ENCODE measurements around the gene UBE4B. TPM values are rescaled to one million over a fixed set of nuclear protein-coding genes. Genes with fewer than 3 reads are reported as not detected.
"Not testable (repeated sequence)": the region's sequence is repeated elsewhere in the genome, so short reads cannot be mapped to it uniquely, and the experiment has no call there.

UBE4B gene
- polyA plus RNA-seq, 2 of the 4 experiments (the other 2 are of a cell fraction): 13.5 to 15.1 TPM

GRCh38 chr1:10220200-10220599, 187.4 kb downstream of the UBE4B start:
- FAIRE-seq: no peak
- POLR2A ChIA-PET: no interaction called here

GRCh38 chr1:10220657-10221056, 187.9 kb downstream of the UBE4B start:
- CTCF ChIA-PET: interaction anchor here (4.8 kb wide), 1 partner anchor 11 kb away, joined by 30 read pairs; the partner anchor contains the start of gene KIF1B

More at GRCh38 chr1:10220200-10220599, 187.4 kb downstream of the UBE4B start:
- Histone ChIP-seq H3K4me3 (no peak overlapping the region), H3K9me3 (no peaks in the 10 kb centered on the region), H3K4me1 (peaks cover 7% of the 10 kb centered on the region; the same call in 2 of the 3 replicates), H3K27ac (no peak overlapping the region), H3K4me2 (no peak overlapping the region)
- DNase-seq (ENCODE audit: low read depth in 1 of 2, low spot score in 1 of 2) (no peak), ATAC-seq (no peak)
- no peak for TF ChIP-seq EHF (CRISPR knock-in tag; IDR thresholded peaks at IDR 0.05)
- no peak for TF ChIP-seq PBX3 (IDR thresholded peaks at IDR 0.05)
- TF ChIP-seq BHLHE40 (IDR thresholded peaks at IDR 0.05; ENCODE audit: low read depth, low read length): no peak
- no peak for TF ChIP-seq MAX (IDR thresholded peaks at IDR 0.05)
- no peak for TF ChIP-seq KDM5A (IDR thresholded peaks at IDR 0.05)
- no peak for TF ChIP-seq CBX8 (IDR thresholded peaks at IDR 0.05)
- CTCF ChIA-PET: interaction anchor here (0.7 to 4.8 kb wide), 2 partner anchors 10 to 12 kb away, joined by 3 to 30 read pairs; partner anchors contain the start of gene KIF1B

GRCh38 chr1:10225573-10225972, 192.8 kb downstream of the UBE4B start:
- ChIA-PET CTCF (interaction anchor here (2.8 kb wide), 1 partner anchor 15 kb away, joined by 14 read pairs; the partner anchor contains the start of gene KIF1B), POLR2A (no interaction called here)
- Histone ChIP-seq H3K27ac (no peak overlapping the region), H3K4me2 (no peak overlapping the region), H3K4me3 (no peak overlapping the region), H3K4me1 (no peaks in the 10 kb centered on the region), H3K9me3 (no peaks in the 10 kb centered on the region)
- no peak for ATAC-seq
- FAIRE-seq: no peak
- no peak for TF ChIP-seq E2F6 (IDR thresholded peaks at IDR 0.05; ENCODE audit: borderline replicate concordance, low read depth)
- no peak for DNase-seq (ENCODE audit: low read depth in 1 of 2, low spot score in 1 of 2)
- WGBS (ENCODE audit: missing lambda C conversion rate): 85% methylated on average over 1 of the region's 1 CpG

More at GRCh38 chr1:10220657-10221056, 187.9 kb downstream of the UBE4B start:
- H3K27ac ChIP-seq; H3K9me3 ChIP-seq; H3K4me2 ChIP-seq; DNase-seq (ENCODE audit: low read depth in 1 of 2, low spot score in 1 of 2); ATAC-seq; H3K4me1 ChIP-seq; POLR2A ChIA-PET; H3K4me3 ChIP-seq; FAIRE-seq: not testable (repeated sequence)
- WGBS (ENCODE audit: missing lambda C conversion rate): 72% methylated on average over 5 of the region's 6 CpGs

- POLR2A ChIA-PET: no interaction called here
Measured at GRCh38 chr1:10228528-10228927, 195.8 kb downstream of the UBE4B start.

GRCh38 chr1:10229903-10230302, 197.1 kb downstream of the UBE4B start:
- Histone ChIP-seq H3K4me3 (no peak overlapping the region), H3K9me3 (no peaks in the 10 kb centered on the region), H3K4me1 (no peaks in the 10 kb centered on the region), H3K27ac (no peak overlapping the region), H3K4me2 (no peak overlapping the region)
- DNase-seq (ENCODE audit: low read depth in 1 of 2, low spot score in 1 of 2) (no peak), ATAC-seq (no peak), FAIRE-seq (no peak)
- 91% methylated on average over 5 of the region's 5 CpGs for WGBS (ENCODE audit: missing lambda C conversion rate)
- no peak for TF ChIP-seq RARB (CRISPR knock-in tag; IDR thresholded peaks at IDR 0.05)
- no peak for TF ChIP-seq ESRRA (IDR thresholded peaks at IDR 0.05; ENCODE audit: borderline replicate concordance, low read length)
- TF ChIP-seq HDAC2 (IDR thresholded peaks at IDR 0.05): no peak
- no peak for TF ChIP-seq PBX3 (IDR thresholded peaks at IDR 0.05)
- TF ChIP-seq SMC3 (IDR thresholded peaks at IDR 0.05): no peak
- TF ChIP-seq POLR2AphosphoS2 (conservative IDR thresholded peaks at IDR 0.05; ENCODE audit: low read length): no peak
- no peak for TF ChIP-seq HOXB5 (CRISPR knock-in tag; IDR thresholded peaks at IDR 0.05)
- TF ChIP-seq MAX (IDR thresholded peaks at IDR 0.05): no peak
- no peak for TF ChIP-seq KDM1A (IDR thresholded peaks at IDR 0.05; ENCODE audit: low read depth)
- no peak for TF ChIP-seq HEYL (CRISPR knock-in tag; IDR thresholded peaks at IDR 0.05)
- no peak for TF ChIP-seq NR3C1 (IDR thresholded peaks at IDR 0.05)
- POLR2A ChIA-PET: no interaction called here
- CTCF ChIA-PET: interaction anchor here (0.7 kb wide), 1 partner anchor 343 kb away, joined by 3 read pairs; no protein-coding TSS in a partner anchor

More at GRCh38 chr1:10228528-10228927, 195.8 kb downstream of the UBE4B start:
- CTCF ChIA-PET: interaction anchor here (1.0 to 1.3 kb wide), 2 partner anchors 11 to 454 kb away, joined by 3 to 6 read pairs; no protein-coding TSS in a partner anchor
- WGBS (ENCODE audit: missing lambda C conversion rate): 88% methylated on average over 2 of the region's 2 CpGs
- Histone ChIP-seq H3K4me2 (no peak overlapping the region), H3K4me1 (no peaks in the 10 kb centered on the region), H3K4me3 (no peak overlapping the region), H3K9me3 (no peaks in the 10 kb centered on the region), H3K27ac (no peak overlapping the region)
- FAIRE-seq (no peak), DNase-seq (ENCODE audit: low read depth in 1 of 2, low spot score in 1 of 2) (no peak), ATAC-seq (no peak)
- TF ChIP-seq RCOR1 (IDR thresholded peaks at IDR 0.05; ENCODE audit: low read depth, low read length): no peak
- no peak for TF ChIP-seq POLR2A (IDR thresholded peaks at IDR 0.05; ENCODE audit: low read length)
